Right renal pelvis (tissue), 4 donors: ENCODE data around the gene RNF217. TPM values are rescaled to one million over a fixed set of nuclear protein-coding genes. Genes with fewer than 3 reads are reported as not detected.

ENCODE experiments used
- DNase-seq, 4 donors: peaks; one replicate each; pipeline ENCODE4 v3.0.0-alpha.2; 2013; ENCODE audit warnings: low read depth in 4 of 4, low spot score in 3 of 4, missing footprints in 1 of 4
- polyA plus RNA-seq, 4 donors: library from polyadenylated mRNA; unstranded; fragments of 120-200 nt; gene quantifications; one replicate each; pipeline ENCODE4 v1.2.1, GENCODE V29; 2013; ENCODE audit not compliant: insufficient read length in 4 of 4

Gene RNF217
- polyA plus RNA-seq, 4 donors: 12.5 to 16.4 (median 14.3) TPM

- no peak for DNase-seq
Measured at GRCh38 chr6:124987291-124987690, 25.1 kb downstream of the RNF217 start.

- DNase-seq: no peak
Measured at GRCh38 chr6:124987999-124988591, 25.9 kb downstream of the RNF217 start.

- DNase-seq: no peak
Measured at GRCh38 chr6:124989136-124989983, 27.1 kb downstream of the RNF217 start.

GRCh38 chr6:124990988-124991387, 28.8 kb downstream of the RNF217 start:
- no peak for DNase-seq

GRCh38 chr6:124991764-124992295, 29.6 kb downstream of the RNF217 start:
- no peak for DNase-seq

- DNase-seq: no peak
Measured at GRCh38 chr6:124993327-124993726, 31.1 kb downstream of the RNF217 start.

GRCh38 chr6:124994648-124995047, 32.4 kb downstream of the RNF217 start:
- no peak for DNase-seq

- DNase-seq: no peak
Measured at GRCh38 chr6:124995131-124995530, 32.9 kb downstream of the RNF217 start.

GRCh38 chr6:124995645-124996325, 33.5 kb downstream of the RNF217 start:
- no peak for DNase-seq

- DNase-seq: no peak
Measured at GRCh38 chr6:124996411-124996810, 34.2 kb downstream of the RNF217 start.

GRCh38 chr6:124997196-124997875, 35.1 kb downstream of the RNF217 start:
- DNase-seq: no peak

- no peak for DNase-seq
Measured at GRCh38 chr6:124999105-124999764, 37.0 kb downstream of the RNF217 start.

GRCh38 chr6:125001684-125002405, 39.6 kb downstream of the RNF217 start:
- no peak for DNase-seq

- no peak for DNase-seq
Measured at GRCh38 chr6:125002406-125002741, 40.1 kb downstream of the RNF217 start.

GRCh38 chr6:125003070-125003469, 40.8 kb downstream of the RNF217 start:
- DNase-seq: no peak

- no peak for DNase-seq
Measured at GRCh38 chr6:125004198-125004597, 42.0 kb downstream of the RNF217 start.

GRCh38 chr6:125004797-125005595, 42.8 kb downstream of the RNF217 start:
- DNase-seq: no peak

GRCh38 chr6:125008261-125008703, 46.0 kb downstream of the RNF217 start:
- DNase-seq: no peak

GRCh38 chr6:125008957-125009356, 46.7 kb downstream of the RNF217 start:
- DNase-seq: no peak
